KMS-11 (cell line): Measurements from ENCODE around the gene UBE2E3.

ENCODE experiments used
- H2AFZ ChIP-seq: fragments of 200-600 bp; sonication (generic); 2 replicates; pipeline ENCODE4 v1.6.1; 2016; ENCODE audit warnings: antibody characterized with exemption, mixed run types, low read depth
- H3K27ac ChIP-seq: fragments of 200-600 bp; sonication (generic); 2 replicates; pipeline ENCODE4 v1.6.1; 2016; ENCODE audit warnings: mild to moderate bottlenecking, mixed run types
- H3K27me3 ChIP-seq: fragments of 200-600 bp; sonication (generic); 2 replicates; pipeline ENCODE4 v1.6.1; 2017; ENCODE audit warnings: mild to moderate bottlenecking, low read depth, mixed run types, moderate library complexity; ENCODE audit not compliant: insufficient read depth
- H3K36me3 ChIP-seq: fragments of 200-600 bp; sonication (generic); 2 replicates; pipeline ENCODE4 v1.6.1; 2017; ENCODE audit warnings: mild to moderate bottlenecking, mixed run types; ENCODE audit not compliant: insufficient read depth
- H3K4me1 ChIP-seq: fragments of 200-600 bp; sonication (generic); 2 replicates; pipeline ENCODE4 v1.6.1; 2016; ENCODE audit warnings: mild to moderate bottlenecking, low read depth, mixed run types; ENCODE audit not compliant: poor library complexity, severe bottlenecking
- H3K4me2 ChIP-seq: fragments of 200-600 bp; sonication (generic); 2 replicates; pipeline ENCODE4 v1.7.0; 2016; ENCODE audit warnings: mild to moderate bottlenecking, mixed run types
- H3K4me3 ChIP-seq: fragments of 200-600 bp; sonication (generic); IDR thresholded peaks from 2 replicates; pipeline ENCODE4 v1.6.1; 2017; ENCODE audit warnings: low read depth, low read length, mixed read lengths; ENCODE audit not compliant: insufficient read depth
- H3K79me2 ChIP-seq: fragments of 200-600 bp; sonication (generic); 2 replicates; pipeline ENCODE4 v1.6.1; 2016; ENCODE audit warnings: low read depth, mixed run types; ENCODE audit not compliant: insufficient read depth
- H3K9ac ChIP-seq: fragments of 200-600 bp; sonication (generic); 2 replicates; pipeline ENCODE4 v1.6.1; 2016; ENCODE audit warnings: mild to moderate bottlenecking, mixed run types
- H4K20me1 ChIP-seq: fragments of 200-600 bp; sonication (generic); 2 replicates; pipeline ENCODE4 v1.6.1; 2016; ENCODE audit warnings: mild to moderate bottlenecking, mixed run types; ENCODE audit not compliant: insufficient read depth
- CTCF ChIP-seq: fragments of 200-600 bp; sonication (generic); conservative IDR thresholded peaks from 2 replicates; pipeline ENCODE4 v1.6.1; 2017; ENCODE audit warnings: low read depth, mild to moderate bottlenecking, antibody characterized with exemption, low read length, moderate library complexity, mixed read lengths

Gene UBE2E3

GRCh38 chr2:181008407-181008806 lies 28.0 kb downstream of the UBE2E3 start:
- no peak overlapping the region for H3K4me3 ChIP-seq
- no peak overlapping the region for H3K4me2 ChIP-seq
- peaks cover 22% of the 10 kb centered on the region for H3K4me1 ChIP-seq
- H4K20me1 ChIP-seq, result no peaks in the 10 kb centered on the region
- H3K27ac ChIP-seq, result no peak overlapping the region
- H3K9ac ChIP-seq, result no peak overlapping the region
- peaks cover 77% of the 10 kb centered on the region for H3K79me2 ChIP-seq
- no peaks in the 10 kb centered on the region for H3K36me3 ChIP-seq
- TF ChIP-seq CTCF, result no peak
- H3K27me3 ChIP-seq, result no peaks in the 10 kb centered on the region
- no peak overlapping the region for H2AFZ ChIP-seq

- H3K79me2 ChIP-seq, result peaks cover 80% of the 10 kb centered on the region
- no peaks in the 10 kb centered on the region for H4K20me1 ChIP-seq
- peak overlapping the region; percentile 93 for H3K27ac ChIP-seq
- peak overlapping the region; percentile 85 for H3K4me2 ChIP-seq
- TF ChIP-seq CTCF, result no peak
- peaks cover 97% of the 10 kb centered on the region for H3K4me1 ChIP-seq
- no peaks in the 10 kb centered on the region for H3K27me3 ChIP-seq
- H3K9ac ChIP-seq, result no peak overlapping the region
- no peak overlapping the region for H2AFZ ChIP-seq
- H3K36me3 ChIP-seq, result no peaks in the 10 kb centered on the region
- no peak overlapping the region for H3K4me3 ChIP-seq
Measured at GRCh38 chr2:181021199-181021789, 40.9 kb downstream of the UBE2E3 start.

DNA sequence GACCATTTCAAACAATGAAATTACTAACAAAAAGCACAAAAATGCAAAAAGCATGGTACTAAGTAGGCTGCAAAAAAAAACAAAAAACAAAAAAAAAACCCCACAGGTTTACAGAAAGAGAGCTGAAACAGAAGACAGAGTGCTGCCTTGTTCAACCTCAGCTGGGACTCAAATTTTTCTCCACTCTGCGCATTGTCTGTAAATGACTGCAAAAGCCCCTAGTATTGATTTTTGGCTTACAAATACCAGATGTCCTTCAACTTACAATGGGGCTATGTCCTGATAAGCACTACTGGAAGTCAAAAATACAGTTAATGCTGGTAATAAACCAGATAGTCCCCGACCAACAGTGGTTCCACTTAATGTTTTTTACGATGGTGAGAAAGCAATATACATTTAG lies 42.2 kb downstream of the UBE2E3 start:
- Histone ChIP-seq H2AFZ (no peak overlapping the region), H3K79me2 (peaks cover 83% of the 10 kb centered on the region), H4K20me1 (no peaks in the 10 kb centered on the region), H3K4me1 (peaks cover 97% of the 10 kb centered on the region), H3K9ac (peak overlapping the region; percentile 42; the same call in 1 of the 2 replicates), H3K27ac (peak overlapping the region; percentile 93), H3K4me3 (no peak overlapping the region), H3K36me3 (no peaks in the 10 kb centered on the region), H3K4me2 (peak overlapping the region; percentile 85), H3K27me3 (no peaks in the 10 kb centered on the region)
- TF ChIP-seq CTCF, result no peak

- H3K4me1 ChIP-seq, result peaks cover 87% of the 10 kb centered on the region
- H3K4me2 ChIP-seq, result peak overlapping the region; percentile 85
- no peaks in the 10 kb centered on the region for H4K20me1 ChIP-seq
- no peak overlapping the region for H2AFZ ChIP-seq
- H3K27ac ChIP-seq, result peak overlapping the region; percentile 93
- no peaks in the 10 kb centered on the region for H3K36me3 ChIP-seq
- H3K9ac ChIP-seq, result no peak overlapping the region
- peak overlapping the region; percentile 22 for H3K4me3 ChIP-seq
- peaks cover 90% of the 10 kb centered on the region for H3K79me2 ChIP-seq
- no peaks in the 10 kb centered on the region for H3K27me3 ChIP-seq
- TF ChIP-seq CTCF, result no peak
Measured at GRCh38 chr2:181025004-181025403, 44.6 kb downstream of the UBE2E3 start.
